HG03066 (cell line): ENCODE data around the gene ZNF91.
"Not testable (repeated sequence)": the region's sequence is repeated elsewhere in the genome, so short reads cannot be mapped to it uniquely, and the experiment has no call there.

Experiments used
- ATAC-seq: cut with Tn5 transposase; IDR thresholded peaks from one replicate; pipeline ENCODE4 v1.9.1; 2021; ENCODE audit warnings: low read depth; ENCODE audit not compliant: unreplicated experiment

ZNF91 gene

GRCh38 chr19:23399443-23399842, 4.2 kb upstream of the ZNF91 start:
- no peak for ATAC-seq

DNA sequence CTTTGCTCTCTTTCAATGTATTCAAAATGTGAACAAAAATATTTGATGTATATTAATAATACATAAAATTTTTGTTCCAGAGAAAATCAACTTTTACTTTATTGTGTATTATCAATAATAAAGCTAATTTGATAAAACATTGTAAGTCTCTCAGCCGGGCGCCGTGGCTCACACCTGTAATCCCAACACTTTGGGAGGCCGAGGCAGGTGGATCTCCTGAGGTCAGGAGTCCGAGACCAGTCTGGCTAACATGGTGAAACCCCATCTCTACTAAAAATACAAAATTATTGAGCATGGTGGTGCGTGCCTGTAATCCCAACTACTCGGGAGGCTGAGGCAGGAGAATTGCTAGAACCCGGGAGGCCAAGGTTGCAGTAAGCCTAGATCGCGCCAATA, 449 bp upstream of the ZNF91 start:
- not testable (repeated sequence) for ATAC-seq

- ATAC-seq = no peak
These were observed 760 bp downstream of the ZNF91 start for GRCh38 chr19:23394511-23394910.

DNA sequence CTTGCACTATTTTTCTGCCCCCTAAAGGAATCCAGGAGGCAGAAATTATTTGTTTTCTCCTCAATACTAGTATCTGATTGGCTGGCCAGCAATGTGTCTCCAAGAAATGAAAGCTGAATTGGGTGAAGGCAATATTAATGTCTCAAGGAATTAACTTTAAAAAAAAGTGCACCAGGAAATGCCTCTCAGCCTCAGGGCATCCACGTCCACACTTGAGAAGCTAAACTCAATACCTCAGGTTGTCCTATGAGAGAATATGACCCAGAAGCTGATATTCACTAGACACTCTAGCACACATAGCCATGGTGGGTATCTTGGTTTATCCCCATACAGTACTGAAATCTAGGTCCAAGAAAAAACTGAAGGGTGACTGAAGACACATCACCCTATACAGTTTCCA, 2.1 kb downstream of the ZNF91 start:
- no peak for ATAC-seq

DNA sequence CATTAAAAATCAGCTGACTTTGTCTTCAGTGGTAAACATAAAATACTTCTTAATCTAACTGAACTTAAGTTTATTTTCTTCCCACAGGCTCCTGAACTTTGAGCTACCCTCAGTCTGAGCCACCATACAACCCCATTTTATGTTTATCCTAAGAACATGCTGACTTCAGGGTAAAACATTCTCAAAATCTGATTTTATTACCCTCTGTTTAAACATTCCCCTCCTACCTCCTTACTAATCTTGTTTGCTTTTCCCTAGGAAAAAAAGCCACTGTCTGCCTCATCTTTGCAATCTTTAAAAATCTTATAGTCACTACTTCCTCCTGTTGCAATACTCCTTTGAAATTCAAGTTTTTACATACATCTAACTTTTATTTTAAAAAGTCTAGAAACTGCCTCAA, 4.0 kb downstream of the ZNF91 start:
- ATAC-seq = no peak

GRCh38 chr19:23385404-23385803, 9.9 kb downstream of the ZNF91 start:
- no peak for ATAC-seq

DNA sequence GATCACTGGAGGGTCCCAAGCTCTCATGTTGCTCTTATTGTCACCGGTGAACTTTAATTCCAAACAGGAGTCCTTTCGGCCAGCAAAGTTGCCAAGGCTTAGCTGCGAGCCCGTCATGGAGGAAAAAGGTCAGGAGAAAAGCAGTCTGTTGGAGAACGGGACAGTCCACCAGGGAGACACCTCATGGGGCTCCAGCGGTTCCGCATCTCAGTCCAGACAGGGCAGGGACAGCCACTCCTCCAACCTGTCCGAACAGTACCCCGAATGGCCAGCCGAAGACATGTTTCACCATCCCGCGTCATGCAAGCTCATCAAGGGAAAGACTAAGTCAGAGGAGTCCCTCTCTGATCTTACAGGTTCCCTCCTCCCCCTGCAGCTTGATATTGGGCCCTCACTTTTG, 10.4 kb downstream of the ZNF91 start:
- ATAC-seq = no peak

- no peak for ATAC-seq
These were observed 11.1 kb downstream of the ZNF91 start for GRCh38 chr19:23384166-23384565.

DNA sequence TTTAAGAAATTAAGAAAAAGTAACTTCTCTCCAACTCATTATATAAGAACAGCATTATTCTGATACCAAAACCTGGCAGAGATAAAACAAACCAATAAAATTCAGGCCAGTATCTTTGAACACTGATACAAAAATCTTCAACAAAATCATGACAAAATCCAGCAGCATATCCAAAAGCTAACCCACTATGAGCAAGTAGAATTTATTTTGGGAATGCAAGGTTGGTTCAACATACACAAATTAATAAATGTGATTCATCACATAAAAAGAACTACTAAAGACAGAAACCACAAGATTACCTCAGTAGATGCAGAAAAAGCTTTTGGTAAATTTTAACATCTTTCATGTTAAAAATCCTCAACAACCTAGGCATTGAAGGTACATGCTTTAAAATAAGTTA, 12.3 kb downstream of the ZNF91 start:
- ATAC-seq = no peak

DNA sequence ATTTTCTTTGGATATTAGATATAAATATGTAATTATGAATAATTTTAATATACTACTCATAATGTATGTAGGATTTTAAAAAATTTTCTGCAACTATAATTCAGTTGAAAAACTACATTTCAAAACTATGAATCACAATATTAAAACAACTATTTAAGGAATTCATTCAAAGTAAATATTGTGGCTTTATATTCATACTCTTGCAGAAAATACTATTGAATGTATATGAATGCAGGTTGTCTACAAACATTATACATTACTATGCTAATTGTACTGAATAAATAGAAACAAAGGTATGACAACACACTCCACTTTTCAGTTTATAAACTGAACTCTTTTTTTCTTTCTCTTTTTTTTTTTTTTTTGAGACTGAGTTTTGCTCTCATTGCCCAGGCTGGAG, 14.2 kb downstream of the ZNF91 start:
- ATAC-seq = no peak

GRCh38 chr19:23379671-23380070, 15.6 kb downstream of the ZNF91 start:
- not testable (repeated sequence) for ATAC-seq

- ATAC-seq = no peak
These were observed 16.3 kb downstream of the ZNF91 start for GRCh38 chr19:23378948-23379347.

DNA sequence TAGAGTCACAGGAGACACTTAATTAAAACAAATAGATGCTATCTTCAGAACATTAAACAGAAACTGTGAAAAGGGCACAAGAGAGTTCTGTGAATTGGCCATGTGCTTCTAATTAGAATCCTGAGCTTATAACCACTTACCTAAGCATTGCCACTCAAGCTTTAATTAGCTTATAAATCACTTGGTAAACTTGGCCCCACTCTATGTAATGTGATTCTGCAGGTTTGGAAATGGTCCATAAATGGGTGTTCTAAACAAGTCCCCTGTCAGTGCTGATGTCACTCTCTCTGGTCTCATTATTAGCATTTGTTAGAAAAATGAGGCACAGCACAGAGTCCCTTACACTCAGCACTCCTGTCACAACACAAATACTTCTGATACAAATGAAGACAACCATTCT, 18.0 kb downstream of the ZNF91 start:
- ATAC-seq = no peak

DNA sequence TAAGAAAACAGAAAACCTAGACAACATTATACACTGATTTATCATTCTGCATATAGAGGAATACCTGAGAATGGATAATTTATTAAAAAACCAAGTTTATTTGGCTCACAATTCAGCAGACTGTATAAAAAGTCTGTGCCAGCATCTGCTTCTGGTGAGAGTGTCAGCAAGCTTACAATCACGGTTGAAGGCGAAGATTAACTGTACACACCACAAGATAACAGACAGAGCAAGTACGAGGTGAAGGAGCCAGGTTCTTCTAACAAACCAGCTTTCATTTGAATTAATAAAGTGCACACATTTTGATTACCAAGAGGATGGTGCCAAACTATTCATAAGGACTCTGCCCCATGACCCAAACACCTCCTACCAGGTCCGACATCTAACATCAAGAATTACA, 28.8 kb downstream of the ZNF91 start:
- ATAC-seq = no peak

DNA sequence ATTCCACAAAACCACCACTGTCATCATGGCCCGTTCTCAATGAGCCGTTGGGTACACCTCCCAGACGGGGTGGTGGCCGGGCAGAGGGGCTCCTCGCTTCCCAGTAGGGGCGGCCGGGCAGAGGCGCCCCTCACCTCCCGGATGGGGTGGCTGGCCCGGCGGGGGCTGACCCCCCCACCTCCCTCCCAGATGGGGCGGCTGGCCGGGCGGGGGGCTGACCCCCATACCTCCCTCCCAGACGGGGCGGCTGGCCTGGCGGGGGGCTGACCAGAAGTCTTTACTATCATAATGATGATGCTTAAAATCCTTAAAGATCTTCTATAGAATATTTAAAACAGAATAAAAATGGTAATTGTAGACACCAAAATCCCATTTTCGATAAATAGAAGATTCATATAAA, 29.2 kb downstream of the ZNF91 start:
- not testable (repeated sequence) for ATAC-seq

GRCh38 chr19:23365222-23365621, 30.0 kb downstream of the ZNF91 start:
- no peak for ATAC-seq

GRCh38 chr19:23361843-23362242, 33.4 kb downstream of the ZNF91 start:
- ATAC-seq = not testable (repeated sequence)

DNA sequence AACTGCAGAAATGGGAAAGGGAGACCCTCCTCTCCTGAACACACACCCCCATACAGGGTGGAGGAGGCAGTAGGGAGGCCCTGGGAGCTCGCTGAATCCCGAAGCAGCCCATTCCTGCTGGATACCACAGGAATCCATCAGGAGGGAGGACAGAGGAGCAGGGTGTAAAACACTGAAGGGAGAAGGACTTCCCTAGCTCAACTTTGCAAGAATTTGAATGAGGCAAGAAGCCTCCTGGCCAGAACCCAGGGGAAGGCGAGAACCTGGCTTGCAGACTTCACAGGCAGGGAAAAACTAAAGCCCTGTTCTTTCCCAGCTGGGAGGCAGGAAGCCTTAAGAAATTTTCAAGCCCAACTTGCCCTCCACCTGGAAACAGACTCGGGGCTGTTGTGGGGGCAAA, 43.5 kb downstream of the ZNF91 start:
- no peak for ATAC-seq

DNA sequence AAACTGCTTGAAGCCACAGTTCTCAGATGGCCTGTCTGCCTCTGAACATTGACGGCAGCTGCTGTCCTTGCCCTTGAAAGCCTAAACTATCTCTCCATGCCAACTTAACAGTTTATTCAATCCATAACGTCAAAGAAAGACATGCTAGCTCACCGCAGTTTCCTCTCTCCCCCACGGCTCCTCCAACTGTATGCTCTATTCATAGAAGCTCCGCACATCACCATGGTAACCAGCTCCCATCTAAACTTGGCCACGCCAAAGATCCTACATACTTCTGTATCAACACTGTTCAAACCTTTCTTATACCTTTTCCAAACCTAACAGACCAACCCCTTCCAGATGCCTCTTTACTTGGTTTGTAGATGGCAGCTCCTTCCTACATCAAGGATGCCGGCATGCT, 48.6 kb downstream of the ZNF91 start:
- no peak for ATAC-seq

GRCh38 chr19:23345838-23346237, 49.4 kb downstream of the ZNF91 start:
- no peak for ATAC-seq

- no peak for ATAC-seq
These were observed 51.7 kb downstream of the ZNF91 start for GRCh38 chr19:23343434-23344010.

DNA sequence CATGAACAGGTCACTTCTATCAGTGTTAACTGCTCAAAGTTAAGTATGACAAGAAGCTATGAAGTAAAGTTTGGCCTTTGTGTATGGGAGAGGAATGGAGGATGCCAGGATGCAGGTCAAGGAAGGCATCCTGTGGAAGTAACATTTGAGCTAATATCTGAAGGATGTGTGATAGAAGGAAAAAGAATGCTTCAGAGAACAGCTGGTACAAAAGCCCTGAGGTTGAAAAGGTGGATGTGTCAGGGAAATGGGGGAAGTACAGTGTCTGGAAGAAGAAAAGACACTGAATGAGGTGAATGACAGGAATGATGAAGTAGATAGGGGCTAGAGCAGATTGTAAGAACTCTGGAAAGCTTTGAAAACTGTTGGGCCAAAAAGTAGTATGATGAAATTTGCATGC, 67.1 kb downstream of the ZNF91 start:
- ATAC-seq = no peak

GRCh38 chr19:23321953-23322549, 73.2 kb downstream of the ZNF91 start:
- ATAC-seq = no peak
